Lower lobe of right lung (tissue), 2 donors: ENCODE data around the gene SP1. TPM values are rescaled to one million over a fixed set of nuclear protein-coding genes. Genes with fewer than 3 reads are reported as not detected.
"Not testable (repeated sequence)": the region's sequence is repeated elsewhere in the genome, so short reads cannot be mapped to it uniquely, and the experiment has no call there.

Source experiments
- ATAC-seq, 2 donors: fragments of 200-7000 bp; cut with Tn5 transposase; one replicate each; pipeline ENCODE4 v1.9.1; 2020 to 2022; ENCODE audit warnings: mild to moderate bottlenecking in 2 of 2, moderate library complexity in 2 of 2
- DNase-seq: peaks from one replicate; pipeline ENCODE4 v3.0.0-alpha.2; 2020
- H3K27ac ChIP-seq: fragments of 200-600 bp; one replicate; pipeline ENCODE4 v1.8.0; 2022
- H3K27me3 ChIP-seq: fragments of 200-600 bp; one replicate; pipeline ENCODE4 v1.8.0; 2022; ENCODE audit warnings: low read depth
- H3K36me3 ChIP-seq: fragments of 200-600 bp; one replicate; pipeline ENCODE4 v1.8.0; 2022; ENCODE audit warnings: mild to moderate bottlenecking
- H3K4me1 ChIP-seq: fragments of 200-600 bp; one replicate; pipeline ENCODE4 v1.8.0; 2022
- H3K4me3 ChIP-seq: fragments of 200-600 bp; one replicate; pipeline ENCODE4 v1.8.0; 2022; ENCODE audit warnings: mild to moderate bottlenecking
- H3K9me3 ChIP-seq: fragments of 200-600 bp; one replicate; pipeline ENCODE4 v1.8.0; 2022
- CTCF ChIP-seq: fragments of 200-600 bp; IDR thresholded peaks from one replicate; pipeline ENCODE4 v1.8.0; 2022; ENCODE audit warnings: antibody characterized with exemption, mild to moderate bottlenecking
- intact Hi-C: fragments of 100-400 bp; cut with DNase I; formaldehyde crosslinking; loops from one replicate; pipeline ENCODE4 v1.11.0; 2022
- total RNA-seq: library from RNA; stranded (reverse); fragmentation: NEBNext Ultra II Directional; extraction: Animal tissue kit (Norgen Biotek cat#: 25700); gene quantifications from one replicate; pipeline ENCODE4 v1.2.1, GENCODE V29; 2021
- donor health status: DM: no; HTN: yes; CAD: no; lungs with severe emphysema.

SP1 gene
- total RNA-seq, 1 donor from 2014 or later, result 91.1 TPM

- peaks cover 77% of the 10 kb centered on the region for H3K36me3 ChIP-seq
- H3K27ac ChIP-seq, result no peak overlapping the region
- ATAC-seq (no peak), DNase-seq (no peak)
- peaks cover 81% of the 10 kb centered on the region for H3K4me1 ChIP-seq
- no peak for TF ChIP-seq CTCF
- intact Hi-C loops, result no loop called here
- H3K4me3 ChIP-seq, result peak overlapping the region; percentile 11
- no peaks in the 10 kb centered on the region for H3K9me3 ChIP-seq
- H3K27me3 ChIP-seq, result no peaks in the 10 kb centered on the region
Observed at GRCh38 chr12:53388932-53389331, 9.0 kb downstream of the SP1 start.

GRCh38 chr12:53389702-53390101, 9.7 kb downstream of the SP1 start:
- peaks cover 73% of the 10 kb centered on the region for H3K36me3 ChIP-seq
- H3K4me1 ChIP-seq, result peaks cover 73% of the 10 kb centered on the region
- intact Hi-C loops, result no loop called here
- no peaks in the 10 kb centered on the region for H3K9me3 ChIP-seq
- H3K4me3 ChIP-seq, result no peak overlapping the region
- ATAC-seq (no peak), DNase-seq (no peak)
- no peaks in the 10 kb centered on the region for H3K27me3 ChIP-seq
- no peak overlapping the region for H3K27ac ChIP-seq
- TF ChIP-seq CTCF, result no peak

GRCh38 chr12:53391724-53392123, 11.7 kb downstream of the SP1 start:
- Histone ChIP-seq H3K27ac (no peak overlapping the region), H3K9me3 (no peaks in the 10 kb centered on the region), H3K36me3 (peaks cover 66% of the 10 kb centered on the region), H3K4me1 (peaks cover 53% of the 10 kb centered on the region), H3K27me3 (no peaks in the 10 kb centered on the region), H3K4me3 (no peak overlapping the region)
- no peak for TF ChIP-seq CTCF
- DNase-seq, result no peak
- no peak for ATAC-seq
- intact Hi-C loops, result no loop called here

- DNase-seq, result no peak
- Histone ChIP-seq H3K4me3 (no peak overlapping the region), H3K9me3 (no peaks in the 10 kb centered on the region), H3K36me3 (peaks cover 43% of the 10 kb centered on the region), H3K27ac (no peak overlapping the region), H3K4me1 (no peaks in the 10 kb centered on the region), H3K27me3 (no peaks in the 10 kb centered on the region)
- intact Hi-C loops, result no loop called here
- no peak for ATAC-seq
- no peak for TF ChIP-seq CTCF
Observed at GRCh38 chr12:53399896-53400295, 19.9 kb downstream of the SP1 start.

GRCh38 chr12:53402351-53402750, 22.4 kb downstream of the SP1 start:
- DNase-seq, H3K9me3 ChIP-seq, H3K4me1 ChIP-seq, H3K4me3 ChIP-seq, H3K27ac ChIP-seq, ATAC-seq, intact Hi-C loops, H3K27me3 ChIP-seq: not testable (repeated sequence)
- H3K36me3 ChIP-seq, result peaks cover 54% of the 10 kb centered on the region

GRCh38 chr12:53402871-53403270, 22.9 kb downstream of the SP1 start:
- Histone ChIP-seq H3K27me3 (no peaks in the 10 kb centered on the region), H3K9me3 (no peaks in the 10 kb centered on the region), H3K4me1 (no peaks in the 10 kb centered on the region), H3K36me3 (peaks cover 59% of the 10 kb centered on the region), H3K27ac (no peak overlapping the region), H3K4me3 (no peak overlapping the region)
- DNase-seq (no peak), ATAC-seq (no peak)
- no peak for TF ChIP-seq CTCF
- intact Hi-C loops, result no loop called here
